Activated B cell treated with CpG ODN at 0.5 μM for 24 hours (primary cell): ENCODE measurements around the gene CFAP410. TPM values are rescaled to one million over a fixed set of nuclear protein-coding genes. Genes with fewer than 3 reads are reported as not detected.

Experiments
- ATAC-seq: fragments of 200-7000 bp; cut with Tn5 transposase; one replicate; pipeline ENCODE4 v1.10.0; 2021; ENCODE audit warnings: low read depth, mild to moderate bottlenecking, moderate library complexity
- CTCF ChIA-PET: fragments of 350-600 bp; sonication (Branson Sonifier 250); formaldehyde crosslinking; loops from one replicate; lab custom pipeline; 2021; ENCODE audit warnings: antibody characterized with exemption; lab: Charles Lee
- POLR2A ChIA-PET: fragments of 350-600 bp; sonication (Branson Sonifier 250); formaldehyde crosslinking; loops from one replicate; lab custom pipeline; 2021; ENCODE audit warnings: antibody characterized with exemption; lab: Charles Lee
- DNase-seq: peaks from one replicate; pipeline ENCODE4 v3.0.0; 2022
- H3K27ac Mint-ChIP-seq: one replicate; pipeline ENCODE4 v1.8.0; 2020; ENCODE audit warnings: mixed read lengths
- H3K27me3 Mint-ChIP-seq: one replicate; pipeline ENCODE4 v1.8.0; 2021; ENCODE audit warnings: mixed read lengths
- H3K36me3 Mint-ChIP-seq: one replicate; pipeline ENCODE4 v1.8.0; 2021; ENCODE audit warnings: low read depth, mixed read lengths
- H3K4me1 Mint-ChIP-seq: one replicate; pipeline ENCODE4 v1.8.0; 2021; ENCODE audit warnings: mixed read lengths
- H3K4me3 Mint-ChIP-seq: one replicate; pipeline ENCODE4 v1.8.0; 2020; ENCODE audit warnings: mild to moderate bottlenecking, mixed read lengths
- H3K9me3 Mint-ChIP-seq: one replicate; pipeline ENCODE4 v1.8.0; 2020; ENCODE audit warnings: mixed read lengths
- intact Hi-C: fragments of 100-400 bp; cut with micrococcal nuclease; formaldehyde crosslinking; loops from one replicate; pipeline ENCODE4 v1.15.1; 2024
- total RNA-seq: library from RNA; stranded (reverse); gene quantifications from 2 replicates; pipeline ENCODE4 v1.2.3, GENCODE V29; 2022
- TF ChIP-seq, protein P1 (sequence below): fragments of 200-600 bp; IDR thresholded peaks from one replicate; pipeline ENCODE4 v1.8.0; 2022; ENCODE audit warnings: antibody characterized with exemption, mild to moderate bottlenecking

The CFAP410 gene
- total RNA-seq, 1 donor from 2014 or later = 62.3 TPM

DNA sequence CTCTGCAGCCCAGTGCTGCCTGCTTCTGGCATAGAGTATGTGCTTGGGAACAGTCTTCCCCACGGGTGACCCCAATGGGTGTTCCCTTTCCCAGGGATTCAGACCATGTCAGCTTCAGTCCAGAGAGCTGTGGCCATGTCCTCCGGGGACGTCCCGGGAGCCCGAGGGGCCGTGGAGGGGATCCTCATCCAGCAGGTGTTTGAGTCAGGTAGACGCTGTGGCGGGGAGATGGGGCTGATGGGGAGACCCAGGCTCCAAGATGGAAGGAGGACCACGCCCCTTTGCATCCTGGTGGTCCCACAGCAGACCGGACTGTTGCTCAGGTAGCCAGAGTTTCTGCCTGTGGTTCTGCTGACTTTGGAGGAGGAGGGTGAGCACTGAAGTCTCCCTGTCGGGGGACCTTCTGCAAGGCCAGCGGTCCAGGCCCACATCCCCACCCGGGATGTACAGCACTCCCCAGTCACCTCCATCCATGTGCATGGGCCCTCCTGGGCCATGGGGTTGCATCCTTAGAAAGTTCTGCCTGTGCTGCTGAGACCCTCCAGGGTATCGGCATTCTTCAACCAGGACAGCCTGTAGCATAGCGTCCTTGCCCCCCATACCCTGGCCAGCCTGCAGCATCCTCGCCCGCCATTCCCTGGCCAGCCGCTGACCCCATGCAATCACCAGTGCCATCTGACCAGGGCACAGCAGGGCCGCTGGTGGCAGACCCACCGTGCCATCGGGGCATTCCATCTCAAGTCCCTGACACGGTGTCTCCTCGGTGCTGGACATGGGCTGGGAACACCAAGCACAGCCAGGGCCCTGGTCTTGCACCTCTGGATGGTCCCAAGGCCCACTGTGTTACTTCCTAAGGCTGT lies 50.7 kb downstream of the CFAP410 start:
- Mint-ChIP-seq H3K27ac (peak overlapping the region; percentile 12), H3K4me3 (no peak overlapping the region), H3K9me3 (no peaks in the 10 kb centered on the region), H3K27me3 (peaks cover 2% of the 10 kb centered on the region), H3K4me1 (peaks cover 16% of the 10 kb centered on the region), H3K36me3 (no peaks in the 10 kb centered on the region)
- CTCF ChIA-PET = no interaction called here
- ATAC-seq = no peak
- POLR2A ChIA-PET = no interaction called here
- TF ChIP-seq, protein P1, sequence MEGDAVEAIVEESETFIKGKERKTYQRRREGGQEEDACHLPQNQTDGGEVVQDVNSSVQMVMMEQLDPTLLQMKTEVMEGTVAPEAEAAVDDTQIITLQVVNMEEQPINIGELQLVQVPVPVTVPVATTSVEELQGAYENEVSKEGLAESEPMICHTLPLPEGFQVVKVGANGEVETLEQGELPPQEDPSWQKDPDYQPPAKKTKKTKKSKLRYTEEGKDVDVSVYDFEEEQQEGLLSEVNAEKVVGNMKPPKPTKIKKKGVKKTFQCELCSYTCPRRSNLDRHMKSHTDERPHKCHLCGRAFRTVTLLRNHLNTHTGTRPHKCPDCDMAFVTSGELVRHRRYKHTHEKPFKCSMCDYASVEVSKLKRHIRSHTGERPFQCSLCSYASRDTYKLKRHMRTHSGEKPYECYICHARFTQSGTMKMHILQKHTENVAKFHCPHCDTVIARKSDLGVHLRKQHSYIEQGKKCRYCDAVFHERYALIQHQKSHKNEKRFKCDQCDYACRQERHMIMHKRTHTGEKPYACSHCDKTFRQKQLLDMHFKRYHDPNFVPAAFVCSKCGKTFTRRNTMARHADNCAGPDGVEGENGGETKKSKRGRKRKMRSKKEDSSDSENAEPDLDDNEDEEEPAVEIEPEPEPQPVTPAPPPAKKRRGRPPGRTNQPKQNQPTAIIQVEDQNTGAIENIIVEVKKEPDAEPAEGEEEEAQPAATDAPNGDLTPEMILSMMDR = no peak
- DNase-seq = no peak
- intact Hi-C loops = no loop called here

DNA sequence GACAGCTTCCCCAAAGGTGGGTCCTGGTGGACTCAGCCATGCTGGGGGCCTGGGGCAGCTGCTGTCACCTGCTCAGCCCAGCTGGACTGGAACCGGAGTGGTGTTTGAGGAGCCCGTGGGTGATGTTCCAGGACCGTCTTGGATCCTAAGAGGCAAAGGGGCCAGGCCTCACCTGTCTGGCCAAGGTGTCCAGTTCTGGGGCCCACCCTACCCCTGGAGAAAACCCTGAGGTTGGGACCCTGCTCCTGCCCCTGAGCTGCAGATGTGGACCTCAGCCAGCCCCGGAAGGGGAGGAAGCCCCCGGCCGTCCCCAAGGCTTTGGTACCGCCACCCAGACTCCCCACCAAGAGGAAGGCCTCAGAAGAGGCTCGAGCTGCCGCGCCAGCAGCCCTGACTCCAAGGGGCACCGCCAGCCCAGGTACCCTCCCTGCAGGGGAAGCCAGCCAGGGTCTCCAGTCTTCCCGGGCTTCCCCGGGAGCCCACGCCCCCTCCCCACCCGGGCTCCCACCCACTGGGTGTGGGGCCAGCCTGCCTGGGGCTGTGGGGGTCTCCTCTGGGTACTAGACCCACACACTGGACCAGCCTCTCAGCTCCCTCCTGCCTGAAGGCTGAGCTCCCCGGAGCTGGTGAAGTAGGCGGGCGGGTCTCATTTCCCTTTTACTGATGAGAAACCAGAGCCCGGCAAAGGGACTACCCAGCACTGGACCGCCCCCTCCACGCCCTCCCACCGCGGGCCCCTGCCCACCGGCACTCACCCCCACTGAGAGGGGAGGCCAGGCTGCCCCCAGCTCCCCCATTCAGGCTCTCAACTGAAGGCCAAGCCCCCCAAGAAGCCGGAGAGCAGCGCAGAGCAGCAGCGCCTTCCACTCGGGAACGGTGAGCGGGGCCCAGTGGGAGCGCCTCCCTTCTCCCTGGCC lies 52.2 kb downstream of the CFAP410 start:
- POLR2A ChIA-PET = no interaction called here
- Mint-ChIP-seq H3K9me3 (no peaks in the 10 kb centered on the region), H3K27me3 (peaks cover 2% of the 10 kb centered on the region), H3K27ac (no peak overlapping the region), H3K36me3 (no peaks in the 10 kb centered on the region), H3K4me1 (peaks cover 18% of the 10 kb centered on the region), H3K4me3 (no peak overlapping the region)
- intact Hi-C loops = no loop called here
- CTCF ChIA-PET = no interaction called here
- TF ChIP-seq, protein P1 = no peak
- DNase-seq = no peak
- no peak for ATAC-seq

DNA sequence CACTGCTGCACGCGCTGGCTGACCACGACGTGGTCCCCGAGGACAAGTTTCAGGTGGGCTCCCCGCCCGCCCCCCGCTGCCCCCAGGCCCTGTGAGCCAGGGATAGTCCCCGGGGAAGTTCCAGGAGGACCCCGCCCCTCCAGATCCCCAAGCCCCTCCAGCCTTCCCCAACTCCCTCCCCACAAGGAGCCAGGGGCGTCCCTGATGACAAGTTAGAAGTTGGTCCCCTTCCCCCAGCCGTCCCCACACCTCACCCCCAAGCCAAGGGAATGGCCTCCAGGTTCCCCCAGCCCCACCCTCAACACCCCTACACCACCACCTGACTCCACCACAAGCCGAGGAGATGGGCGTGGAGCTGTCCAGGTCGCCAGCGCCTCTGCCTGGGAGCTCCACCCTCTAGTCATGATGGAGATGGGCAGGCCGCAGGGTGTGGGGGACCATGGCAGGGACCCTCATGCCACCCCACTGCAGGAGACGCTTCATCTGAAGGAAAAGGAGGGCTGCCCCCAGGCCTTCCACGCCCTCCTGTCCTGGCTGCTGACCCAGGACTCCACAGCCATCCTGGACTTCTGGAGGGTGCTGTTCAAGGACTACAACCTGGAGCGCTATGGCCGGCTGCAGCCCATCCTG lies 53.0 kb downstream of the CFAP410 start:
- CTCF ChIA-PET = no interaction called here
- no peak for DNase-seq
- H3K9me3 Mint-ChIP-seq = no peaks in the 10 kb centered on the region

DNA sequence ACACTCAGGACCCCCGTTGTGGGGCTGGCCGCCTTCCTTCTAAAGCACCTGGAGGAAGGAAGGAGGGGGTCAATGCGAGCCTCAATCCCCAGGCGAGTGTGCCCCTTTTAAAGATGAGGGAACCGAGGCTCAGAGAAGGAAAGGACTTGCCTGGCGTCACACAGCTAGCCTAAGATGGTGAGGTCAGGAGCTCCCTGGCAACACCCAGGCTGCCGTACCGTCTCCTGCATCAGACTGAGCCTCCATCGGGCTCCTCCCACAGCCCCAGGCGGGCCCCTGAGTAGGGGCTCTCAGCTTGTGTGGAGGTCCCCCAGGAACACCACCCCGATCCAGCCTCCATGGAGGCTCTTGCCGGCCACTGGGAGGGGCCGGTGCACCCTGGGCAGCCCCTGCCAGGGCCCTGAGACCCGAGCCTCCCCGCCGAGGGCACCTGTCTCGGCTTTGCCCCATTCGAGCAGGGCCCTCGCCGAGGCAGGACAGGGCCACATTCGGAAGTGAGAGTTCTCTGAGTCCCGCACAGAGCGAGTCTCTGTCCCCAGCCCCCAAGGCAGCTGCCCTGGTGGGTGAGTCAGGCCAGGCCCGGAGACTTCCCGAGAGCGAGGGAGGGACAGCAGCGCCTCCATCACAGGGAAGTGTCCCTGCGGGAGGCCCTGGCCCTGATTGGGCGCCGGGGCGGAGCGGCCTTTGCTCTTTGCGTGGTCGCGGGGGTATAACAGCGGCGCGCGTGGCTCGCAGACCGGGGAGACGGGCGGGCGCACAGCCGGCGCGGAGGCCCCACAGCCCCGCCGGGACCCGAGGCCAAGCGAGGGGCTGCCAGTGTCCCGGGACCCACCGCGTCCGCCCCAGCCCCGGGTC lies 53.8 kb downstream of the CFAP410 start, which contains the start of gene AIRE:
AIRE (plus strand) TSS at position 739 of the 855 bp plus-strand sequence. CDS start 131 bp downstream, outside the sequence.
- Mint-ChIP-seq H3K36me3 (no peaks in the 10 kb centered on the region), H3K27me3 (peaks cover 2% of the 10 kb centered on the region), H3K27ac (no peak within 1 kb of the TSS), H3K4me1 (peaks cover 12% of the 10 kb centered on the region), H3K9me3 (no peaks in the 10 kb centered on the region), H3K4me3 (no peak within 1 kb of the TSS)
- intact Hi-C loops = no loop called here
- ATAC-seq = no peak
- ChIA-PET CTCF (no interaction called here), POLR2A (no interaction called here)
- TF ChIP-seq, protein P1 = no peak
- no peak for DNase-seq

More for the DNA sequence above, 53.0 kb downstream of the CFAP410 start:
- TF ChIP-seq, protein P1 = no peak
- H3K4me3 Mint-ChIP-seq = no peak overlapping the region
- no peak for ATAC-seq
- no peak overlapping the region for H3K27ac Mint-ChIP-seq
- H3K36me3 Mint-ChIP-seq = no peaks in the 10 kb centered on the region
- POLR2A ChIA-PET = no interaction called here
- intact Hi-C loops = no loop called here
- H3K4me1 Mint-ChIP-seq = peaks cover 14% of the 10 kb centered on the region
- H3K27me3 Mint-ChIP-seq = peaks cover 2% of the 10 kb centered on the region
